ENCODE data around the gene OSBPL1A.

DNA sequence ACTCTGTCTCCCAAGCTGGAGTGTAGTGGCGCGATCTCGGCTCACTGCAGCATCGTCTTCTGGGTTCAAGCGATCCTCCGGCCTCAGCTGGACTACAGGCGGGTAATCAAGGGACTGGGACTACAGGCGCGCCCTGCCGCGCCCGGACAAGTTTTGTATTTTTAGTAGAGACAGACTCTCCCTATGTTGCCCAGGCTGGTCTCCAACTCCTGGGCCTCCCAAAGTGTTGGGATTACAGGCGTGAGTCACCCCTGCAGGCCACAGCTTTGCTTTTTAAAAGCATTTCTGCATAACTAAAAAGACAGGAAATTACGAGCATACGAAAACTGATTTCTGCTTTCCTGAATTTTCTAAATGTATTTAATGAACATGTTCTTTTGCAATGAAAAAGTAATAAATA is 916 bp upstream of the OSBPL1A start:
- no peak for TF ChIP-seq POLR2AphosphoS5 (IDR thresholded peaks at IDR 0.05)
- TF ChIP-seq, protein P1, sequence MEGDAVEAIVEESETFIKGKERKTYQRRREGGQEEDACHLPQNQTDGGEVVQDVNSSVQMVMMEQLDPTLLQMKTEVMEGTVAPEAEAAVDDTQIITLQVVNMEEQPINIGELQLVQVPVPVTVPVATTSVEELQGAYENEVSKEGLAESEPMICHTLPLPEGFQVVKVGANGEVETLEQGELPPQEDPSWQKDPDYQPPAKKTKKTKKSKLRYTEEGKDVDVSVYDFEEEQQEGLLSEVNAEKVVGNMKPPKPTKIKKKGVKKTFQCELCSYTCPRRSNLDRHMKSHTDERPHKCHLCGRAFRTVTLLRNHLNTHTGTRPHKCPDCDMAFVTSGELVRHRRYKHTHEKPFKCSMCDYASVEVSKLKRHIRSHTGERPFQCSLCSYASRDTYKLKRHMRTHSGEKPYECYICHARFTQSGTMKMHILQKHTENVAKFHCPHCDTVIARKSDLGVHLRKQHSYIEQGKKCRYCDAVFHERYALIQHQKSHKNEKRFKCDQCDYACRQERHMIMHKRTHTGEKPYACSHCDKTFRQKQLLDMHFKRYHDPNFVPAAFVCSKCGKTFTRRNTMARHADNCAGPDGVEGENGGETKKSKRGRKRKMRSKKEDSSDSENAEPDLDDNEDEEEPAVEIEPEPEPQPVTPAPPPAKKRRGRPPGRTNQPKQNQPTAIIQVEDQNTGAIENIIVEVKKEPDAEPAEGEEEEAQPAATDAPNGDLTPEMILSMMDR (IDR thresholded peaks at IDR 0.05): no peak

Measured in suprapubic skin (tissue), 3 donors.